ENCODE data around the gene SERINC5. TPM values are rescaled to one million over a fixed set of nuclear protein-coding genes. Genes with fewer than 3 reads are reported as not detected.
A peak's percentile ranks its signal among the peaks of the same experiment; 100 is the strongest.

Gene SERINC5
- total and polyA plus RNA-seq, 2 of the 4 experiments (the other 2 are of a cell fraction) = 5.0 to 8.1 TPM

DNA sequence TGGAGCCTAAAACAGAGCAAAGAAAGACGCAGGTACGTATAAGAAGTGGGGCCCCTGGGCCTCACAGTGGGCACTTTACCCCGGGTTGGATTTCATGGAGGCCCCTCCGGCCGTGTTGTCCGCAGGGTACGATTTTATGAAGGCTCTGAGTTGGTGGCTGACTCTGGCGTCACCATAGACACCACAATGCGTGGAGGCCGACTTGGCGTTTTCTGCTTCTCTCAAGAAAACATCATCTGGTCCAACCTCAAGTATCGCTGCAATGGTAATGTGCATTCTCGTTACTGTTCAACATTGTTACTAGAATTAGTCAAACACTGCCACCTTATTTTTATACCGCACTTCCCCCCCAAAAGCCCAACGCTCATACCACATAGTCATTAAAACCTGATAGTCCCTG lies 173.6 kb downstream of the SERINC5 start:
- peak overlapping the region; percentile 67 for H2AFZ ChIP-seq (replicated peaks; ENCODE audit: low read length, poor library complexity)
- H4K91ac ChIP-seq (ENCODE audit: insufficient read depth, low read depth, low read length) = no peak overlapping the region
- BruUV-seq (replicated peaks) = no TSS peak
- H3K9ac ChIP-seq (ENCODE audit: low read depth, low read length) = no peak overlapping the region
- intact Hi-C loops (cut with micrococcal nuclease) (loop anchor here (1.0 to 5.0 kb wide), 5 partner anchors 203 to 1175 kb away; no protein-coding TSS in a partner anchor), in situ Hi-C loops (cut with MboI; ENCODE audit: low sequenced_read_pairs) (loop anchor here (5.0 kb wide), 1 partner anchor 530 kb away; no protein-coding TSS in a partner anchor), dilution Hi-C loops (cut with HindIII; ENCODE audit: low sequenced_read_pairs, unreplicated experiment) (no loop called here)
- H2BK20ac ChIP-seq (ENCODE audit: low read depth, low read length) = no peak overlapping the region
- H3K9me3 ChIP-seq (ENCODE audit: control insufficient read depth, insufficient read depth, low read length) = no peaks in the 10 kb centered on the region
- TF ChIP-seq SMC3 (IDR thresholded peaks at IDR 0.05; ENCODE audit: low read depth, low read length) = no peak
- TF ChIP-seq RCOR1 (IDR thresholded peaks at IDR 0.05; ENCODE audit: insufficient replicate concordance, low read length) = no peak
- no peak for TF ChIP-seq CHD1 (IDR thresholded peaks at IDR 0.05; ENCODE audit: low read depth, low read length)
- TF ChIP-seq RFX5 (IDR thresholded peaks at IDR 0.05; ENCODE audit: low read depth, low read length) = no peak
- no peak for TF ChIP-seq FOS (IDR thresholded peaks at IDR 0.05; ENCODE audit: low read depth, low read length)
- no peak for TF ChIP-seq MAFK (IDR thresholded peaks at IDR 0.05; ENCODE audit: low read depth, low read length)
- no peak for TF ChIP-seq NFE2L2 (IDR thresholded peaks at IDR 0.05; ENCODE audit: low read depth, low read length)
- TF ChIP-seq POLR2A (IDR thresholded peaks at IDR 0.05; ENCODE audit: low read depth, low read length) = no peak
- TF ChIP-seq, protein P1, sequence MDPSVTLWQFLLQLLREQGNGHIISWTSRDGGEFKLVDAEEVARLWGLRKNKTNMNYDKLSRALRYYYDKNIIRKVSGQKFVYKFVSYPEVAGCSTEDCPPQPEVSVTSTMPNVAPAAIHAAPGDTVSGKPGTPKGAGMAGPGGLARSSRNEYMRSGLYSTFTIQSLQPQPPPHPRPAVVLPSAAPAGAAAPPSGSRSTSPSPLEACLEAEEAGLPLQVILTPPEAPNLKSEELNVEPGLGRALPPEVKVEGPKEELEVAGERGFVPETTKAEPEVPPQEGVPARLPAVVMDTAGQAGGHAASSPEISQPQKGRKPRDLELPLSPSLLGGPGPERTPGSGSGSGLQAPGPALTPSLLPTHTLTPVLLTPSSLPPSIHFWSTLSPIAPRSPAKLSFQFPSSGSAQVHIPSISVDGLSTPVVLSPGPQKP (IDR thresholded peaks at IDR 0.05; ENCODE audit: borderline replicate concordance, low read depth, low read length) = no peak
- H3K23ac ChIP-seq (ENCODE audit: low read depth, low read length) = no peak overlapping the region
- DNase-seq = no peak
- no peak overlapping the region for H4K5ac ChIP-seq (ENCODE audit: low read depth, low read length)
- no peak overlapping the region for H2BK15ac ChIP-seq (ENCODE audit: low read depth, low read length)
- H2BK5ac ChIP-seq (ENCODE audit: low read depth, low read length, poor library complexity, severe bottlenecking) = no peak overlapping the region
- no peak for ATAC-seq (ENCODE audit: low read depth)
- ChIA-PET POLR2A (ENCODE audit: unreplicated experiment) (no interaction called here), CTCF (no interaction called here)
- H3K56ac ChIP-seq (ENCODE audit: extremely low read depth, insufficient read depth, low read length) = no peak overlapping the region
- H3K79me1 ChIP-seq (ENCODE audit: low read depth in 1 of 2, low read length in 2 of 2) = no peaks in the 10 kb centered on the region
- H3K4ac ChIP-seq (ENCODE audit: low read depth, low read length) = no peak overlapping the region
- H3K27me3 ChIP-seq (ENCODE audit: control insufficient read depth, insufficient read depth, low read length) = peaks cover 2% of the 10 kb centered on the region; the same call in 1 of the 2 replicates
- H4K20me1 ChIP-seq (ENCODE audit: insufficient read depth, low read length) = no peaks in the 10 kb centered on the region
- no peak overlapping the region for H3K27ac ChIP-seq (ENCODE audit: insufficient read depth, low read length)
- H2BK120ac ChIP-seq (ENCODE audit: low read depth, low read length) = no peak overlapping the region
- peak overlapping the region; percentile 51; the same call in 1 of the 2 replicates for H3K4me2 ChIP-seq (ENCODE audit: low read depth, low read length)
- no peak overlapping the region for H2AK5ac ChIP-seq (ENCODE audit: low read depth, low read length)
- 97% methylated on average over 6 of the region's 15 CpGs; no CpG with 5 or more reads in 1 of the 2 experiments for WGBS, 2 experiments (ENCODE audit: extremely low coverage in 2 of 2, insufficient read length in 1 of 2)
- H3K14ac ChIP-seq (replicated peaks; ENCODE audit: low read depth, low read length) = no peak overlapping the region
- no peak overlapping the region for H3K4me3 ChIP-seq (ENCODE audit: insufficient read depth, low read depth, low read length)
- H3K4me1 ChIP-seq (ENCODE audit: control insufficient read depth, insufficient read depth, low read length) = peaks cover 3% of the 10 kb centered on the region; the same call in 1 of the 2 replicates
- H3K9me1 ChIP-seq (ENCODE audit: insufficient read depth, low read length) = no peaks in the 10 kb centered on the region
- no peak overlapping the region for H2AK9ac ChIP-seq (replicated peaks; ENCODE audit: low read depth, low read length, poor library complexity)
- no peaks in the 10 kb centered on the region for H3K36me3 ChIP-seq (ENCODE audit: control insufficient read depth, insufficient read depth, low read length)
- H3K18ac ChIP-seq (ENCODE audit: low read depth, low read length) = no peak overlapping the region
- H4K8ac ChIP-seq (ENCODE audit: low read depth in 2 of 2, low read length in 2 of 2) = peak overlapping the region in 1 of 2 experiments; percentile 9; a peak in 2 of 4 replicates
